HL-60 (cell line): ENCODE results near the gene PEF1.

Source experiments
- POLR2AphosphoS5 ChIP-seq: IDR thresholded peaks from 2 replicates; pipeline ENCODE4 v1.6.1; 2012; ENCODE audit warnings: low read depth
- TF ChIP-seq, protein P1 (sequence below): IDR thresholded peaks from 2 replicates; pipeline ENCODE4 v1.6.1; 2012; ENCODE audit warnings: low read depth; ENCODE audit not compliant: insufficient replicate concordance

DNA sequence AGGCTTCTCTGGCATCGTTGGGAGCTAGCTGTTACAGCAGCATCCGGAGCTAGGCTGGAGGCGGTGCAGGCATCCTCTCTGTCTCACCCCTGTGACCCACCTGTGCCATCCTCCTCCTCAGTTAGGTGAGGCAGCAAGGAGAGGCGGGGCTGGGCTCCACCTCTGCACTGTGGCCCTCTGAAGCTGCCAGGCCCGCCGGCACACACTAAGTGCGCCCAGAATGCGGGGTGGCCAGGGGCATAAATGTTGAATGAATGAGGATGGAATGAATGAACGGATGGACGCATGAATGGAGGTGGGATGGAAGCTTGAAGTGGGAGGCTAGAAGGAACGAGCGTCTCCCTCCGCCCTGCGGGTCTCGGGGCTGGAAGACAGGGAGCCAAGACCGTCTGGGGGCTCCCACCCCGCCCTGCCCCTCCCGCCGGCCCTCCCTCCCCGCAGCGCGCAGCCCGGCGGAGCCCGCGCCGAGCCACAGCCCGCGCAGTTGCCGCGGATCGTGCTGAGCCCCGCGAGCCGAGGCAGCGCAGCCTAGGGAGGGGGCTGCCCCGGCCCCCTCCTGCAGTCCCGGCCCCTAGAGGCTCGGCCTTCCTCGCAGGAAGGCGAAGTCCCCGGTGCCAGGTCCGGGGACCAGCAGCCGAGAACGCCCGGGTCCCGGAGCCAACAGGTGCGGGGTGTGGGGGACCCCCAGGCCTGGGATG lies 27.3 kb downstream of the PEF1 start, which contains the start of gene HCRTR1:
- TF ChIP-seq, protein P1, sequence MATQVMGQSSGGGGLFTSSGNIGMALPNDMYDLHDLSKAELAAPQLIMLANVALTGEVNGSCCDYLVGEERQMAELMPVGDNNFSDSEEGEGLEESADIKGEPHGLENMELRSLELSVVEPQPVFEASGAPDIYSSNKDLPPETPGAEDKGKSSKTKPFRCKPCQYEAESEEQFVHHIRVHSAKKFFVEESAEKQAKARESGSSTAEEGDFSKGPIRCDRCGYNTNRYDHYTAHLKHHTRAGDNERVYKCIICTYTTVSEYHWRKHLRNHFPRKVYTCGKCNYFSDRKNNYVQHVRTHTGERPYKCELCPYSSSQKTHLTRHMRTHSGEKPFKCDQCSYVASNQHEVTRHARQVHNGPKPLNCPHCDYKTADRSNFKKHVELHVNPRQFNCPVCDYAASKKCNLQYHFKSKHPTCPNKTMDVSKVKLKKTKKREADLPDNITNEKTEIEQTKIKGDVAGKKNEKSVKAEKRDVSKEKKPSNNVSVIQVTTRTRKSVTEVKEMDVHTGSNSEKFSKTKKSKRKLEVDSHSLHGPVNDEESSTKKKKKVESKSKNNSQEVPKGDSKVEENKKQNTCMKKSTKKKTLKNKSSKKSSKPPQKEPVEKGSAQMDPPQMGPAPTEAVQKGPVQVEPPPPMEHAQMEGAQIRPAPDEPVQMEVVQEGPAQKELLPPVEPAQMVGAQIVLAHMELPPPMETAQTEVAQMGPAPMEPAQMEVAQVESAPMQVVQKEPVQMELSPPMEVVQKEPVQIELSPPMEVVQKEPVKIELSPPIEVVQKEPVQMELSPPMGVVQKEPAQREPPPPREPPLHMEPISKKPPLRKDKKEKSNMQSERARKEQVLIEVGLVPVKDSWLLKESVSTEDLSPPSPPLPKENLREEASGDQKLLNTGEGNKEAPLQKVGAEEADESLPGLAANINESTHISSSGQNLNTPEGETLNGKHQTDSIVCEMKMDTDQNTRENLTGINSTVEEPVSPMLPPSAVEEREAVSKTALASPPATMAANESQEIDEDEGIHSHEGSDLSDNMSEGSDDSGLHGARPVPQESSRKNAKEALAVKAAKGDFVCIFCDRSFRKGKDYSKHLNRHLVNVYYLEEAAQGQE, result no peak
- TF ChIP-seq POLR2AphosphoS5, result no peak
